H9 (cell line): Measurements from ENCODE around the gene MR1. TPM values are rescaled to one million over a fixed set of nuclear protein-coding genes. Genes with fewer than 3 reads are reported as not detected.

ENCODE experiments used
- DNase-seq: peaks from one replicate; pipeline ENCODE4 v3.0.0-alpha.2; 2017
- H2AFZ ChIP-seq: one replicate; pipeline ENCODE4 v1.6.1; 2013; ENCODE audit warnings: mild to moderate bottlenecking, low read length, control low read depth, moderate library complexity
- H2AK5ac ChIP-seq: 2 replicates; pipeline ENCODE4 v1.6.1; 2013; ENCODE audit warnings: low read length, control low read depth, mixed read lengths; ENCODE audit not compliant: insufficient read length
- H2BK120ac ChIP-seq: one replicate; pipeline ENCODE4 v1.6.1; 2013; ENCODE audit warnings: low read depth, mild to moderate bottlenecking, low read length, control low read depth, inconsistent platforms; ENCODE audit not compliant: poor library complexity, severe bottlenecking
- H2BK12ac ChIP-seq: 2 replicates; pipeline ENCODE4 v1.6.1; 2013; ENCODE audit warnings: low read length, control low read depth, mixed read lengths, low read depth; ENCODE audit not compliant: insufficient read length
- H2BK15ac ChIP-seq: 2 replicates; pipeline ENCODE4 v1.6.1; 2013; ENCODE audit warnings: low read depth, low read length, control low read depth
- H2BK20ac ChIP-seq: one replicate; pipeline ENCODE4 v1.6.1; 2013; ENCODE audit warnings: low read depth, mild to moderate bottlenecking, low read length, control low read depth, inconsistent platforms; ENCODE audit not compliant: poor library complexity, severe bottlenecking
- H2BK5ac ChIP-seq: 2 replicates; pipeline ENCODE4 v1.6.1; 2013; ENCODE audit warnings: low read length, control low read depth, mixed read lengths; ENCODE audit not compliant: insufficient read length
- H3K14ac ChIP-seq: 2 replicates; pipeline ENCODE4 v1.6.1; 2013; ENCODE audit warnings: low read length, control low read depth; ENCODE audit not compliant: insufficient read depth
- H3K18ac ChIP-seq: 2 replicates; pipeline ENCODE4 v1.6.1; 2013; ENCODE audit warnings: low read depth, mild to moderate bottlenecking, mixed read lengths, low read length, control low read depth; ENCODE audit not compliant: insufficient read length
- H3K23ac ChIP-seq: 2 replicates; pipeline ENCODE4 v1.6.1; 2013; ENCODE audit warnings: low read length, control low read depth, mixed read lengths, low read depth; ENCODE audit not compliant: insufficient read length
- H3K23me2 ChIP-seq: 2 replicates; pipeline ENCODE4 v1.6.1; 2013; ENCODE audit warnings: low read depth, mild to moderate bottlenecking, mixed read lengths, low read length, control low read depth; ENCODE audit not compliant: insufficient read length, poor library complexity, severe bottlenecking
- H3K27ac ChIP-seq: 2 replicates; pipeline ENCODE4 v1.5.1; 2013; ENCODE audit warnings: low read length, control low read depth, mixed read lengths, low read depth; ENCODE audit not compliant: insufficient read length
- H3K27me3 ChIP-seq: 2 replicates; pipeline ENCODE4 v1.6.1; 2013; ENCODE audit warnings: low read length, control low read depth, inconsistent platforms; ENCODE audit not compliant: insufficient read depth
- H3K4ac ChIP-seq: 2 replicates; pipeline ENCODE4 v1.6.1; 2013; ENCODE audit warnings: low read depth, mild to moderate bottlenecking, control low read depth, inconsistent platforms, low read length, moderate library complexity
- H3K4me1 ChIP-seq: 2 replicates; pipeline ENCODE4 v1.6.1; 2013; ENCODE audit warnings: low read length, control low read depth, inconsistent platforms; ENCODE audit not compliant: insufficient read depth
- H3K4me2 ChIP-seq: 2 replicates; pipeline ENCODE4 v1.6.1; 2013; ENCODE audit warnings: low read length, control low read depth, mixed read lengths; ENCODE audit not compliant: insufficient read length, insufficient read depth
- H3K56ac ChIP-seq: 2 replicates; pipeline ENCODE4 v1.6.1; 2013; ENCODE audit warnings: low read depth, mild to moderate bottlenecking, mixed read lengths, low read length, control low read depth; ENCODE audit not compliant: insufficient read length
- H3K79me1 ChIP-seq: 2 replicates; pipeline ENCODE4 v1.6.1; 2013; ENCODE audit warnings: low read depth, mild to moderate bottlenecking, moderate library complexity, low read length, control low read depth, inconsistent platforms; ENCODE audit not compliant: insufficient read depth, poor library complexity, severe bottlenecking
- H3K79me2 ChIP-seq: 2 replicates; pipeline ENCODE4 v1.6.1; 2013; ENCODE audit warnings: low read length, control low read depth, inconsistent platforms; ENCODE audit not compliant: insufficient read depth
- H3K9ac ChIP-seq: 2 replicates; pipeline ENCODE4 v1.6.1; 2013; ENCODE audit warnings: low read length, control low read depth, mixed read lengths; ENCODE audit not compliant: insufficient read length; ENCODE audit errors: extremely low read depth
- H3K9me3 ChIP-seq: one replicate; pipeline ENCODE4 v1.6.1; 2013; ENCODE audit warnings: low read depth, low read length, inconsistent platforms; ENCODE audit not compliant: control insufficient read depth
- H3T11ph ChIP-seq: one replicate; pipeline ENCODE4 v1.6.1; 2013; ENCODE audit warnings: mild to moderate bottlenecking, low read length, control low read depth, inconsistent platforms
- H4K20me1 ChIP-seq: one replicate; pipeline ENCODE4 v1.6.1; 2013; ENCODE audit not compliant: control insufficient read depth, insufficient read length, insufficient read depth
- H4K5ac ChIP-seq: 2 replicates; pipeline ENCODE4 v1.6.1; 2013; ENCODE audit warnings: low read depth, mild to moderate bottlenecking, mixed read lengths, low read length, control low read depth; ENCODE audit not compliant: insufficient read length
- H4K8ac ChIP-seq: replicated peaks from 2 replicates; pipeline ENCODE4 v1.6.1; 2013; ENCODE audit warnings: low read length, control low read depth, mixed read lengths, low read depth; ENCODE audit not compliant: insufficient read length
- H4K91ac ChIP-seq: 2 replicates; pipeline ENCODE4 v1.6.1; 2013; ENCODE audit warnings: low read depth, mild to moderate bottlenecking, moderate library complexity, mixed read lengths, low read length, control low read depth; ENCODE audit not compliant: insufficient read length
- H3K27ac Mint-ChIP-seq, 3 experiments: 2 replicates in 2 of 3; 3 replicates in 1 of 3; pipeline ENCODE4 v1.8.0; 2020 to 2021; ENCODE audit warnings: mixed read lengths in 3 of 3, mild to moderate bottlenecking in 1 of 3, moderate library complexity in 1 of 3
- H3K27me3 Mint-ChIP-seq: 2 replicates; pipeline ENCODE4 v1.8.0; 2021; ENCODE audit warnings: low read depth, mild to moderate bottlenecking, moderate library complexity, mixed read lengths
- H3K36me3 Mint-ChIP-seq, 3 experiments: 2 replicates in 2 of 3; 3 replicates in 1 of 3; pipeline ENCODE4 v1.8.0; 2020 to 2021; ENCODE audit warnings: low read depth in 3 of 3, mixed read lengths in 3 of 3; ENCODE audit not compliant: insufficient read depth in 1 of 3
- H3K4me1 Mint-ChIP-seq, 2 experiments: 2 replicates each; pipeline ENCODE4 v1.8.0; 2020; ENCODE audit warnings: mixed read lengths in 2 of 2
- H3K4me3 Mint-ChIP-seq, 2 experiments: 2 replicates in 1 of 2; 3 replicates in 1 of 2; pipeline ENCODE4 v1.8.0; 2020 to 2021; ENCODE audit warnings: mild to moderate bottlenecking in 2 of 2, mixed read lengths in 2 of 2, moderate library complexity in 1 of 2
- H3K9me3 Mint-ChIP-seq, 2 experiments: 2 replicates in 1 of 2; 3 replicates in 1 of 2; pipeline ENCODE4 v1.8.0; 2020; ENCODE audit warnings: mild to moderate bottlenecking in 2 of 2, mixed read lengths in 2 of 2, moderate library complexity in 1 of 2
- CTCF ChIP-seq: fragments of 200-600 bp; sonication (generic); conservative IDR thresholded peaks from 3 replicates; pipeline ENCODE4 v1.8.0; 2021; ENCODE audit warnings: antibody characterized with exemption, mild to moderate bottlenecking
- WGBS: extraction: QIAGEN DNeasy Blood & Tissue Kit; methylation state at CpG from one replicate; pipeline ENCODE4 v1.1.7; 2013; ENCODE audit warnings: missing lambda C conversion rate, low lambda C conversion rate, mixed read lengths; ENCODE audit not compliant: insufficient read length; ENCODE audit errors: extremely low coverage; 5-methylcytosine and 5-hydroxymethylcytosine counted together
- total RNA-seq: library from RNA; stranded (reverse); gene quantifications from 2 replicates; pipeline ENCODE4 v1.2.1, GENCODE V29; 2021

The MR1 gene
- total RNA-seq, 1 experiment from 2014 or later = 0.02 TPM

- Histone ChIP-seq H3K14ac (no peak overlapping the region), H2BK120ac (no peak overlapping the region), H3K4me1 (0 out of 2 replicates have a peak, but pooled peaks cover 3% of the 10 kb centered on the region), H4K8ac (no peak overlapping the region), H3K4me2 (no peak overlapping the region), H3K23ac (no peak overlapping the region), H3K23me2 (peaks cover 14% of the 10 kb centered on the region), H3K27ac (no peak overlapping the region), H2AFZ (no peak overlapping the region), H4K20me1 (peaks cover 2% of the 10 kb centered on the region), H4K91ac (no peak overlapping the region), H2BK12ac (no peak overlapping the region), H3K27me3 (peaks cover 9% of the 10 kb centered on the region), H3K79me2 (no peaks in the 10 kb centered on the region), H2AK5ac (no peak overlapping the region), H3T11ph (no peak overlapping the region), H3K79me1 (no peaks in the 10 kb centered on the region), H3K4ac (no peak overlapping the region), H2BK5ac (no peak overlapping the region), H4K5ac (no peak overlapping the region), H3K9me3 (no peaks in the 10 kb centered on the region), H3K56ac (no peak overlapping the region), H2BK15ac (no peak overlapping the region), H2BK20ac (no peak overlapping the region), H3K18ac (no peak overlapping the region), H3K9ac (no peak overlapping the region)
- Mint-ChIP-seq H3K4me3 (peak overlapping the region in 1 of 2 experiments; percentile 96; a peak in 2 of 5 replicates), H3K4me1 (peaks cover 28 to 29% of the 10 kb centered on the region in 2 experiments), H3K27ac (no peak overlapping the region), H3K27me3 (peaks cover 37% of the 10 kb centered on the region), H3K36me3 (peaks cover under 1 to 5% (median 2%) of the 10 kb centered on the region in 3 experiments; a peak in 4 of 7 replicates), H3K9me3 (peaks cover 0 to 2% of the 10 kb centered on the region in 2 experiments; a peak in 1 of 5 replicates)
- WGBS = no CpG with 5 or more reads among the region's 8 CpGs
- no peak for TF ChIP-seq CTCF
- DNase-seq = no peak
These were observed 53.7 kb downstream of the MR1 start for GRCh38 chr1:181087400-181087901.
